Prostate gland (tissue), 2 donors: Measurements from ENCODE around the gene TMEM132D.

Experiments
- CTCF ChIP-seq, 4 experiments: fragments of 200-600 bp in 2 of 4; fragments of 450-650 bp in 2 of 4; sonication (generic) in 2 of 4; IDR thresholded peaks; 1 replicate in 3 of 4; 2 replicates in 1 of 4; pipeline ENCODE4 v1.5.1; 2016 to 2019; ENCODE audit warnings: antibody characterized with exemption in 4 of 4, mild to moderate bottlenecking in 2 of 4, moderate library complexity in 2 of 4
- POLR2A ChIP-seq: fragments of 450-650 bp; IDR thresholded peaks from one replicate; pipeline ENCODE4 v1.6.1; 2016; ENCODE audit warnings: antibody characterized with exemption, mild to moderate bottlenecking
- POLR2AphosphoS5 ChIP-seq: sonication (generic); formaldehyde crosslinking; IDR thresholded peaks from one replicate; pipeline ENCODE4 v1.6.1; 2017; ENCODE audit warnings: antibody characterized with exemption

GRCh38 chr12:129115558-129115957 lies 788.3 kb downstream of the TMEM132D start:
- TF ChIP-seq CTCF (IDR thresholded peaks at IDR 0.05) (no peak), POLR2A (no peak), POLR2AphosphoS5 (no peak)
